GM12878 (cell line): ENCODE measurements around the gene ZBTB34. TPM values are rescaled to one million over a fixed set of nuclear protein-coding genes. Genes with fewer than 3 reads are reported as not detected.

Experiments
- ATAC-seq: fragments of 200-7000 bp; cut with Tn5 transposase; 3 replicates; pipeline ENCODE4 v1.9.1; 2020; ENCODE audit warnings: mild to moderate bottlenecking, moderate library complexity
- BruUV-seq: library from RNA; stranded (reverse); fragments of 400-500 nt; replicated peaks from 2 replicates; lab custom pipeline; 2021; lab: Mats Ljungman, UMichigan
- CTCF ChIA-PET: fragments of 300-600 bp; sonication (Branson Sonifier 250); formaldehyde crosslinking; extraction: SDS; loops from one replicate; lab custom pipeline; 2021; ENCODE audit warnings: inconsistent platforms; lab: Yijun Ruan, JAX
- POLR2A ChIA-PET: fragments of 350-600 bp; formaldehyde crosslinking; extraction: SDS; loops from one replicate; lab custom pipeline; 2021; ENCODE audit warnings: inconsistent platforms; lab: Charles Lee
- RAD21 ChIA-PET: fragments of 300-600 bp; sonication (Branson Sonifier 250); formaldehyde crosslinking; loops from one replicate; lab custom pipeline; 2023; ENCODE audit warnings: antibody characterized with exemption; ENCODE audit not compliant: unreplicated experiment; lab: Charles Lee
- SMC1A ChIA-PET: fragments of 300-600 bp; sonication (Branson Sonifier 250); formaldehyde crosslinking; loops from one replicate; lab custom pipeline; 2023; ENCODE audit not compliant: unreplicated experiment, uncharacterized antibody; lab: Charles Lee
- DNase-seq: peaks from one replicate; pipeline ENCODE4 v3.0.0-alpha.2; 2011; ENCODE audit warnings: low read depth, low spot score
- FAIRE-seq: peaks from 3 replicates; lab custom pipeline; 2011; peaks lifted over from hg19 to GRCh38; lab: Jason Lieb, UNC
- H2AFZ ChIP-seq: 2 replicates; pipeline ENCODE4 v1.6.0; 2011; ENCODE audit warnings: low read depth, low read length, control low read depth; ENCODE audit not compliant: control insufficient read depth
- H3K27ac ChIP-seq: 2 replicates; pipeline ENCODE4 v1.5.1; 2011; ENCODE audit warnings: control low read depth; ENCODE audit not compliant: control insufficient read depth, insufficient read depth
- H3K27me3 ChIP-seq, 2 experiments: replicated peaks in 1 of 2; 2 replicates each; pipeline versions ENCODE4 v1.6.0 to v1.6.1; 2011; ENCODE audit warnings: low read length in 1 of 2; ENCODE audit not compliant: control insufficient read depth in 2 of 2, insufficient read depth in 2 of 2
- H3K36me3 ChIP-seq, 2 experiments: 2 replicates each; pipeline ENCODE4 v1.5.1; 2011; ENCODE audit warnings: low read length in 1 of 2; ENCODE audit not compliant: control insufficient read depth in 2 of 2, insufficient read depth in 2 of 2
- H3K4me1 ChIP-seq: 2 replicates; pipeline ENCODE4 v1.6.1; 2011; ENCODE audit warnings: mild to moderate bottlenecking, low read length, moderate library complexity, mixed read lengths; ENCODE audit not compliant: control insufficient read depth, insufficient read depth
- H3K4me2 ChIP-seq: 2 replicates; pipeline ENCODE4 v1.6.0; 2011; ENCODE audit warnings: control low read depth; ENCODE audit not compliant: control insufficient read depth, insufficient read depth
- H3K4me3 ChIP-seq: fragments of 200-600 bp; sonication (generic); 2 replicates; pipeline ENCODE4 v1.5.1; 2016
- H3K79me2 ChIP-seq: 2 replicates; pipeline ENCODE4 v1.6.0; 2011; ENCODE audit warnings: low read length; ENCODE audit not compliant: control insufficient read depth, insufficient read depth
- H3K9ac ChIP-seq: 2 replicates; pipeline ENCODE4 v1.8.0; 2011; ENCODE audit warnings: low read length, control low read depth, mixed read lengths; ENCODE audit not compliant: control insufficient read depth, insufficient read depth
- H3K9me3 ChIP-seq: replicated peaks from 3 replicates; pipeline ENCODE4 v1.5.1; 2011; ENCODE audit warnings: mild to moderate bottlenecking, low read length; ENCODE audit not compliant: control insufficient read depth, insufficient read depth
- H4K20me1 ChIP-seq: 2 replicates; pipeline ENCODE4 v1.6.0; 2011; ENCODE audit not compliant: control insufficient read depth, insufficient read depth
- CEBPZ ChIP-seq: fragments of 150-350 bp; IDR thresholded peaks from 2 replicates; pipeline ENCODE4 v1.6.1; 2016; ENCODE audit warnings: low read depth, low read length
- PRDM15 ChIP-seq: fragments of 450-650 bp; formaldehyde crosslinking; IDR thresholded peaks from 2 replicates; pipeline ENCODE4 v1.4.0; 2020; ENCODE audit warnings: mild to moderate bottlenecking, moderate library complexity
- ZBTB11 ChIP-seq: fragments of 450-650 bp; formaldehyde crosslinking; IDR thresholded peaks from 2 replicates; pipeline ENCODE4 v1.5.0; 2022; ENCODE audit warnings: mild to moderate bottlenecking, missing genetic modification characterization
- ZNF622 ChIP-seq: fragments of 450-650 bp; IDR thresholded peaks from 2 replicates; pipeline ENCODE4 v1.6.1; 2017; ENCODE audit warnings: mild to moderate bottlenecking, inconsistent platforms
- ZZZ3 ChIP-seq: IDR thresholded peaks from 2 replicates; pipeline ENCODE4 v1.6.1; 2011; ENCODE audit warnings: low read depth; ENCODE audit not compliant: control insufficient read depth, insufficient read length
- WGBS: methylation state at CpG from one replicate; pipeline ENCODE4 v1.1.6; 2016; ENCODE audit warnings: low lambda C conversion rate; ENCODE audit not compliant: insufficient replicate concordance, insufficient coverage; ENCODE audit errors: missing lambda C conversion rate; 5-methylcytosine and 5-hydroxymethylcytosine counted together
- in situ Hi-C: fragments of 300-500 bp; cut with MboI; formaldehyde crosslinking; loops from 9 replicates; pipeline ENCODE4 v1.14.3; 2018; ENCODE audit warnings: mixed read lengths
- intact Hi-C: fragments of 100-400 bp; cut with micrococcal nuclease; formaldehyde crosslinking; loops from one replicate; pipeline ENCODE4 v1.14.2; 2022; ENCODE audit not compliant: unreplicated experiment
- polyA plus RNA-seq, 11 experiments: library from polyadenylated mRNA; depleted of rRNA in 4 of 11; unstranded in 6 of 11; stranded (reverse) in 5 of 11; fragments of >200 nt; fragmentation: Nextera tagmentation in 4 of 11; fragmentation: Illumina TruSeq in 1 of 11; extraction: Ambion mirVana in 4 of 11; extraction: Trizol in 1 of 11; gene quantifications; 1 replicate in 1 of 11; 2 replicates in 10 of 11; pipeline versions ENCODE4 v1.2.1 to v1.2.3, GENCODE V29; 2011 to 2016; ENCODE audit warnings: inconsistent platforms in 2 of 11, missing spikeins in 2 of 11, low read depth in 1 of 11
- total RNA-seq, 4 experiments: library from RNA; depleted of rRNA in 3 of 4; stranded (reverse); fragments of >200 nt in 3 of 4; fragmentation: Illumina TruSeq in 1 of 4; extraction: Trizol in 1 of 4; gene quantifications; 2 replicates each; pipeline versions ENCODE4 v1.2.1 to v1.2.3, GENCODE V29; 2013 to 2021

The ZBTB34 gene
- total and polyA plus RNA-seq, 10 of the 15 experiments (the other 5 are each of a cell fraction or from before 2014, with no cell fraction given), result 0.71 to 11.3 (median 3.8) TPM

- CTCF ChIA-PET, result no interaction called here
- Histone ChIP-seq H4K20me1 (no peaks in the 10 kb centered on the region), H3K4me2 (no peak overlapping the region)
- no peak for FAIRE-seq
- TF ChIP-seq CEBPZ, result no peak
- TF ChIP-seq ZNF622, result no peak
- no peak for TF ChIP-seq ZZZ3
- TF ChIP-seq ZBTB11 (CRISPR knock-in tag), result no peak
- TF ChIP-seq PRDM15, result no peak
- TF ChIP-seq, all 136 proteins: peak for 0
- Histone ChIP-seq H3K9ac (no peak overlapping the region), H2AFZ (no peak overlapping the region), H3K79me2 (no peaks in the 10 kb centered on the region), H3K9me3 (no peaks in the 10 kb centered on the region), H3K4me3 (no peak overlapping the region), H3K36me3 (no peaks in the 10 kb centered on the region), H3K27ac (no peak overlapping the region), H3K4me1 (no peaks in the 10 kb centered on the region), H3K27me3 (peaks cover 0 to 5% of the 10 kb centered on the region in 2 experiments; a peak in 1 of 4 replicates)
- DNase-seq (no peak), ATAC-seq (no peak)
- RAD21 ChIA-PET, result no interaction called here
- intact Hi-C loops (no loop called here), in situ Hi-C loops (no loop called here)
- no TSS peak for BruUV-seq
- SMC1A ChIA-PET, result no interaction called here
- 54% methylated on average over 5 of the region's 5 CpGs for WGBS
- POLR2A ChIA-PET, result interaction anchor here (0.7 kb wide), 1 partner anchor 49 kb away, joined by 3 read pairs; the partner anchor contains the start of gene ZBTB43
These were observed 6.8 kb upstream of the ZBTB34 start for GRCh38 chr9:126853667-126854066.
